AG09319 (cell line): ENCODE results near the gene KRTAP10-7.
"Not testable (repeated sequence)": the region's sequence is repeated elsewhere in the genome, so short reads cannot be mapped to it uniquely, and the experiment has no call there.

Experiments used
- DNase-seq: peaks from one replicate; pipeline ENCODE4 v3.0.0-alpha.2; 2010; ENCODE audit warnings: low read depth; ENCODE audit errors: extremely low read depth
- CTCF ChIP-seq: IDR thresholded peaks from 2 replicates; pipeline ENCODE4 v1.5.1; 2011; ENCODE audit warnings: low read depth, mild to moderate bottlenecking, inconsistent platforms, low read length, moderate library complexity

The KRTAP10-7 gene

GRCh38 chr21:44618504-44618903, 18.1 kb downstream of the KRTAP10-7 start:
- DNase-seq: no peak
- no peak for TF ChIP-seq CTCF

DNA sequence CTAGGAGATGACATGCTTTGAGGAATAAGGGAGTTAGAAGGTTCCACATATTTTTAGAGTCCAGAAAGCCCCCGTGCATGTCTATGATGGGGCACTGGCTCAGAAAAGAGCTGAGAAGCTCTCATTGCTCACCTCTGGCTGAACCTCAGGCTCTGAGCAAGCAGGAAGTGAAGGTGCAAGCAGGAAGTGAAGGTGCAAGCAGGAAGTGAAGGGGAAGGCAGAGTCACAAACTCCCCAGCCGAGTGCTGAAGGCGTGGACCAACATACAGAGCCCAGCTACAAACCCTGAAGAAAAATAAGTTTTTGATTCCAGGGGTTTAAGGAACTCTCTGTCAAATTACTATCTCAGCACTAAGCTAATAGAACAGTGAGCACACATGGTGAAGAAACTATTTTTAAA, 18.5 kb downstream of the KRTAP10-7 start:
- no peak for TF ChIP-seq CTCF
- no peak for DNase-seq

DNA sequence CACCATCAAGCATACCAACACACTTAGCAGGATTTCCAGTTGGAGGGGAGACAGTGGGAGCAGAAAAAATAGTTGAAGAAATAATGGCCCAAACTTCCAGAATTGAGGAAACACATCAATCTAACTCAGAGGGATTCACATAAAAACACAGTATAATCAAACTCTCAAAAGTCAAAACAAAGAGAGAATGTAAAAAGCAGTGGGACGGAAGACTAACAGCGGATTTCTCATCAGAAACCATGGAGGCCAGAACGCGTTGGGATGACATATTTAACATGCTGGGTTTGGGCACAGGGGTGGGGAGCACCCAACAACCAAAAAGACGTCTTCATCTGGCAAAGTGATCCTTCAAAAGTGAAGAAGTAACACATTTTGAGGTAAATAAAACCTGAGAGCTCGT, 19.5 kb downstream of the KRTAP10-7 start:
- no peak for DNase-seq
- TF ChIP-seq CTCF: no peak

- DNase-seq: no peak
- no peak for TF ChIP-seq CTCF
These were observed 23.2 kb downstream of the KRTAP10-7 start for GRCh38 chr21:44623575-44623974.

GRCh38 chr21:44625756-44626155, 25.4 kb downstream of the KRTAP10-7 start:
- no peak for TF ChIP-seq CTCF

GRCh38 chr21:44626262-44626661, 25.9 kb downstream of the KRTAP10-7 start:
- no peak for TF ChIP-seq CTCF
- DNase-seq: no peak

More at GRCh38 chr21:44625756-44626155, 25.4 kb downstream of the KRTAP10-7 start:
- DNase-seq: no peak

DNA sequence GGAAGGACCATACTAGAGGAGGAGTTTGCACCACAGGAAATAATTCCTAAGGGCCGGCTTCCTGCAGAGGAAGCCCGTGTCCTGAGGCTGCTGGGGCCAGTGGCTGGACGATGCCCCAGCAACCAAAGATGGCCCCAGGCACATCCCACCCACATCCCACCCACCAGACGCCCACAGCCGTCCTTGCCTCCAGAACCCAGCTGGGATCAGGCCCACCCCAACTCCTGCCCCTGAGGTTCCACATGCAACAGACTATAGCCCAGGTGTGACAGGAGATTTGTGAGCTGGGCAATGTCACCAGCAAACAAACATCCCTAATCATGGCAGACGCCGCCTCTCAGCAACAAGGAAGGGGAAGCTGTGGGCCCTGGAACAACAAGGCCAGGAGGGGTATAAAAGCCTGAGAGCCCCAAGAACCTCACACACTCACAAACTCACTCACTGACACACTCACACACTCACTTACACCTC, 26.3 kb downstream of the KRTAP10-7 start, which contains the start of gene KRTAP10-9:
Gene KRTAP10-9 (plus strand): TSS at position 421 of the 471 bp plus-strand sequence. CDS start 79 bp downstream, outside the sequence.
- no peak for DNase-seq
- no peak for TF ChIP-seq CTCF

- DNase-seq: not testable (repeated sequence)
These were observed 26.9 kb downstream of the KRTAP10-7 start for GRCh38 chr21:44627181-44627822.

DNA sequence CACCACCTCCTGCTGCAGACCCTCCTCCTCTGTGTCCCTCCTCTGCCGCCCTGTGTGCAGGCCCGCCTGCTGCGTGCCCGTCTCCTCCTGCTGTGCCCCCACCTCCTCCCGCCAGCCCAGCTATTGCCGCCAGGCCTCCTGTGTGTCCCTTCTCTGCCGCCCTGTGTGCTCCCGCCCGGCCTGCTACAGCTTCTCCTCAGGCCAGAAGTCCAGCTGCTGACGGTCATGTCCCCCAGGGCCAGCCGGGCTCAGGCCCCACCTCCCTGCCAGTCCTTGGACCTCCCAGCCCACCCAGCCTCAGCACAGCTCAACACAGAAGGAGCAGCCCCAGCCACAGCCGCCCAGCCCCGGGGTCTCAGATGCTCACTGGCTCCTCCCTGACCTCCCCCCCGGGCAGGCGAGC, 27.4 kb downstream of the KRTAP10-7 start:
- DNase-seq: not testable (repeated sequence)
